A549 treated with AZD2906 at 1 μM for 4 hours (cell line): Measurements from ENCODE around the gene SGCD. TPM values are rescaled to one million over a fixed set of nuclear protein-coding genes. Genes with fewer than 3 reads are reported as not detected.

ENCODE experiments used
- total RNA-seq: library from RNA; stranded (reverse); fragments of 200-300 nt; extraction: Qiagen RNA extraction; gene quantifications from 5 replicates; pipeline ENCODE4 v1.2.3, GENCODE V29; 2022

Gene SGCD
- 3.2 to 5.4 TPM (median 4.1 TPM) in 5 replicates for total RNA-seq

GRCh38 chr5:156326718-156327259, at the start of gene SGCD:
TSS of gene SGCD (plus strand) at chr5:156327164.

